Measurements from ENCODE around the gene SERTAD1.
"Not testable (repeated sequence)": the region's sequence is repeated elsewhere in the genome, so short reads cannot be mapped to it uniquely, and the experiment has no call there.

Gene SERTAD1

GRCh38 chr19:40422748-40423566 is 2.8 kb downstream of the SERTAD1 start:
- no peak for DNase-seq (ENCODE audit: low read depth in 1 of 2, low spot score in 1 of 2)

- no peak for DNase-seq (ENCODE audit: low read depth in 1 of 2, low spot score in 1 of 2)
These were observed 3.6 kb downstream of the SERTAD1 start for GRCh38 chr19:40421993-40422747.

- DNase-seq (ENCODE audit: low read depth in 1 of 2, low spot score in 1 of 2) = peak; percentile 47 to 57
These were observed 4.7 kb downstream of the SERTAD1 start for GRCh38 chr19:40420766-40421765.

GRCh38 chr19:40420451-40420765 is 5.4 kb downstream of the SERTAD1 start:
- DNase-seq (ENCODE audit: low read depth in 1 of 2, low spot score in 1 of 2) = no peak

GRCh38 chr19:40419780-40420179 is 6.0 kb downstream of the SERTAD1 start:
- no peak for DNase-seq (ENCODE audit: low read depth in 1 of 2, low spot score in 1 of 2)

- DNase-seq (ENCODE audit: low read depth in 1 of 2, low spot score in 1 of 2) = no peak
These were observed 6.7 kb downstream of the SERTAD1 start for GRCh38 chr19:40419066-40419612.

- no peak for DNase-seq (ENCODE audit: low read depth in 1 of 2, low spot score in 1 of 2)
These were observed 7.8 kb downstream of the SERTAD1 start for GRCh38 chr19:40418040-40418439.

- no peak for DNase-seq (ENCODE audit: low read depth in 1 of 2, low spot score in 1 of 2)
These were observed 8.2 kb downstream of the SERTAD1 start for GRCh38 chr19:40417643-40417981.

GRCh38 chr19:40416918-40417642 is 8.7 kb downstream of the SERTAD1 start:
- DNase-seq (ENCODE audit: low read depth in 1 of 2, low spot score in 1 of 2) = no peak

GRCh38 chr19:40415768-40416167 is 10.0 kb downstream of the SERTAD1 start:
- DNase-seq (ENCODE audit: low read depth in 1 of 2, low spot score in 1 of 2) = no peak

GRCh38 chr19:40414542-40415535 is 11.0 kb downstream of the SERTAD1 start:
- DNase-seq (ENCODE audit: low read depth in 1 of 2, low spot score in 1 of 2) = no peak

GRCh38 chr19:40413291-40413845 is 12.4 kb downstream of the SERTAD1 start, which contains the start of gene PRX:
Gene PRX (minus strand): TSS chr19:40413378. CDS start chr19:40407932, 5,446 bp downstream.
- no peak for DNase-seq (ENCODE audit: low read depth in 1 of 2, low spot score in 1 of 2)

GRCh38 chr19:40412866-40413265 is 12.9 kb downstream of the SERTAD1 start:
- DNase-seq (ENCODE audit: low read depth in 1 of 2, low spot score in 1 of 2) = no peak

GRCh38 chr19:40411958-40412499 is 13.8 kb downstream of the SERTAD1 start:
- no peak for DNase-seq (ENCODE audit: low read depth in 1 of 2, low spot score in 1 of 2)

GRCh38 chr19:40411125-40411842 is 14.5 kb downstream of the SERTAD1 start:
- no peak for DNase-seq (ENCODE audit: low read depth in 1 of 2, low spot score in 1 of 2)

- DNase-seq (ENCODE audit: low read depth in 1 of 2, low spot score in 1 of 2) = no peak
These were observed 15.8 kb downstream of the SERTAD1 start for GRCh38 chr19:40410030-40410389.

GRCh38 chr19:40408598-40408925 is 17.2 kb downstream of the SERTAD1 start:
- DNase-seq (ENCODE audit: low read depth in 1 of 2, low spot score in 1 of 2) = not testable (repeated sequence)
